ENCODE measurements around the gene YWHAQ.
"Not testable (repeated sequence)": the region's sequence is repeated elsewhere in the genome, so short reads cannot be mapped to it uniquely, and the experiment has no call there.

YWHAQ gene

GRCh38 chr2:9585486-9585885 is 45.3 kb downstream of the YWHAQ start:
- no peak overlapping the region for H3K27ac ChIP-seq
- TF ChIP-seq CTCF (conservative IDR thresholded peaks at IDR 0.05) = no peak

- not testable (repeated sequence) for H3K27ac ChIP-seq
Measured at GRCh38 chr2:9584902-9585301, 45.9 kb downstream of the YWHAQ start.

GRCh38 chr2:9582624-9583023 is 48.2 kb downstream of the YWHAQ start:
- no peak overlapping the region for H3K27ac ChIP-seq
- no peak for TF ChIP-seq CTCF (conservative IDR thresholded peaks at IDR 0.05)

GRCh38 chr2:9578467-9579235 is 52.1 kb downstream of the YWHAQ start:
- no peak overlapping the region for H3K27ac ChIP-seq
- TF ChIP-seq CTCF (conservative IDR thresholded peaks at IDR 0.05) = no peak

GRCh38 chr2:9574331-9574730 is 56.5 kb downstream of the YWHAQ start:
- no peak for TF ChIP-seq CTCF (conservative IDR thresholded peaks at IDR 0.05)
- H3K27ac ChIP-seq = no peak overlapping the region

GRCh38 chr2:9573840-9574239 is 57.0 kb downstream of the YWHAQ start:
- TF ChIP-seq CTCF (conservative IDR thresholded peaks at IDR 0.05) = no peak
- H3K27ac ChIP-seq = no peak overlapping the region

GRCh38 chr2:9573013-9573720 is 57.6 kb downstream of the YWHAQ start:
- H3K27ac ChIP-seq = no peak overlapping the region

More at GRCh38 chr2:9573013-9573720, 57.6 kb downstream of the YWHAQ start:
- no peak for TF ChIP-seq CTCF (conservative IDR thresholded peaks at IDR 0.05)
